ENCODE measurements around the gene RS1.

The RS1 gene

GRCh38 chrX:18692541-18692940 lies 20.6 kb upstream of the RS1 start:
- no peak overlapping the region for H3K4me3 ChIP-seq (ENCODE audit: low read depth, low read length, poor library complexity, severe bottlenecking)

GRCh38 chrX:18691431-18691830 lies 19.5 kb upstream of the RS1 start:
- Histone ChIP-seq H3K9ac (ENCODE audit: low read length) (no peak overlapping the region), H2AFZ (ENCODE audit: low read length) (no peak overlapping the region), H3K27me3 (ENCODE audit: insufficient read depth, low read length) (no peaks in the 10 kb centered on the region), H3K4me1 (ENCODE audit: insufficient read depth, low read length, severe bottlenecking) (no peaks in the 10 kb centered on the region), H3K9me2 (ENCODE audit: low read depth, low read length) (no peaks in the 10 kb centered on the region), H3F3A (ENCODE audit: insufficient read depth, low read length) (no peaks in the 10 kb centered on the region), H3K36me3 (ENCODE audit: insufficient read depth, low read length) (no peaks in the 10 kb centered on the region), H3K79me2 (ENCODE audit: insufficient read depth, low read length) (no peaks in the 10 kb centered on the region), H4K20me1 (ENCODE audit: insufficient read depth, low read length) (no peaks in the 10 kb centered on the region), H3K9me3 (ENCODE audit: low read length) (no peaks in the 10 kb centered on the region), H3K4me2 (ENCODE audit: low read length) (no peak overlapping the region), H3K4me3 (ENCODE audit: low read depth, low read length, poor library complexity, severe bottlenecking) (no peak overlapping the region), H3K27ac (ENCODE audit: low read depth, low read length, poor library complexity, severe bottlenecking) (no peak overlapping the region)
- TF ChIP-seq EZH2 (IDR thresholded peaks at IDR 0.05; ENCODE audit: borderline replicate concordance, low read length) (no peak), CTCF (IDR thresholded peaks at IDR 0.05; ENCODE audit: low read length) (no peak)

More at GRCh38 chrX:18692541-18692940, 20.6 kb upstream of the RS1 start:
- H3K79me2 ChIP-seq (ENCODE audit: insufficient read depth, low read length), result no peaks in the 10 kb centered on the region
- no peak overlapping the region for H3K4me2 ChIP-seq (ENCODE audit: low read length)
- TF ChIP-seq EZH2 (IDR thresholded peaks at IDR 0.05; ENCODE audit: borderline replicate concordance, low read length) (no peak), CTCF (IDR thresholded peaks at IDR 0.05; ENCODE audit: low read length) (no peak)
- no peaks in the 10 kb centered on the region for H4K20me1 ChIP-seq (ENCODE audit: insufficient read depth, low read length)
- H3K27ac ChIP-seq (ENCODE audit: low read depth, low read length, poor library complexity, severe bottlenecking), result no peak overlapping the region
- H3K9me3 ChIP-seq (ENCODE audit: low read length), result no peaks in the 10 kb centered on the region
- no peak overlapping the region for H2AFZ ChIP-seq (ENCODE audit: low read length)
- H3F3A ChIP-seq (ENCODE audit: insufficient read depth, low read length), result no peaks in the 10 kb centered on the region
- no peak overlapping the region for H3K9ac ChIP-seq (ENCODE audit: low read length)
- H3K27me3 ChIP-seq (ENCODE audit: insufficient read depth, low read length), result no peaks in the 10 kb centered on the region
- no peaks in the 10 kb centered on the region for H3K4me1 ChIP-seq (ENCODE audit: insufficient read depth, low read length, severe bottlenecking)
- no peaks in the 10 kb centered on the region for H3K36me3 ChIP-seq (ENCODE audit: insufficient read depth, low read length)
- no peaks in the 10 kb centered on the region for H3K9me2 ChIP-seq (ENCODE audit: low read depth, low read length)

GRCh38 chrX:18687856-18688495 lies 16.1 kb upstream of the RS1 start:
- H3K9me2 ChIP-seq (ENCODE audit: low read depth, low read length), result no peaks in the 10 kb centered on the region
- TF ChIP-seq CTCF (IDR thresholded peaks at IDR 0.05; ENCODE audit: low read length), result no peak
- no peak overlapping the region for H3K9ac ChIP-seq (ENCODE audit: low read length)
- H2AFZ ChIP-seq (ENCODE audit: low read length), result no peak overlapping the region
- no peak overlapping the region for H3K4me2 ChIP-seq (ENCODE audit: low read length)
- H3K79me2 ChIP-seq (ENCODE audit: insufficient read depth, low read length), result no peaks in the 10 kb centered on the region
- no peaks in the 10 kb centered on the region for H4K20me1 ChIP-seq (ENCODE audit: insufficient read depth, low read length)
- no peaks in the 10 kb centered on the region for H3K27me3 ChIP-seq (ENCODE audit: insufficient read depth, low read length)
- no peaks in the 10 kb centered on the region for H3F3A ChIP-seq (ENCODE audit: insufficient read depth, low read length)
- H3K9me3 ChIP-seq (ENCODE audit: low read length), result no peaks in the 10 kb centered on the region
- no peaks in the 10 kb centered on the region for H3K36me3 ChIP-seq (ENCODE audit: insufficient read depth, low read length)
- H3K4me1 ChIP-seq (ENCODE audit: insufficient read depth, low read length, severe bottlenecking), result no peaks in the 10 kb centered on the region
- H3K4me3 ChIP-seq (ENCODE audit: low read depth, low read length, poor library complexity, severe bottlenecking), result no peak overlapping the region
- no peak overlapping the region for H3K27ac ChIP-seq (ENCODE audit: low read depth, low read length, poor library complexity, severe bottlenecking)

Measured in OCI-LY1 (cell line).